ENCODE measurements around the gene SLC10A7. TPM values are rescaled to one million over a fixed set of nuclear protein-coding genes. Genes with fewer than 3 reads are reported as not detected.

SLC10A7 gene
- total and polyA plus RNA-seq, 2 of the 4 experiments (the other 2 are of a cell fraction) = 5.2 to 8.4 TPM

DNA sequence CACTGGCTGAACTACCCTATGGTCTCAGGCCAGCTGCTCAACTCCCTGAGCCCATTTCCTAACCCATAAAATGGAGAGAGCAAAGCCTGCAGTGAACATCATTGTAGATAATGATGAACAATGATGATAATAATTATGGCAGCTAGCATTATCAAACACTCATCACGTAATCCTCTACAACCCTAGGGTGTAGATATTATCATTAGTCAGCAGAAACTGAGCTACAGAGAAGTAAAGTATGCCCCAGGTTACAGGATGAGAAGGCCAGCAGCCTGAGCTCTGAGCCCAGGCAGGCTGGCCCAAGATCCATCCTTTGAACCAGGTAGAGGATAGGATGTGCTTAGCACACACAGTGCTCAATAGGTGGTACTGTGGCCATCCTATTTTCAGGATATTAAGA lies 264.2 kb downstream of the SLC10A7 start:
- no TSS peak for BruUV-seq (replicated peaks)
- Histone ChIP-seq H3K27me3 (ENCODE audit: control insufficient read depth, insufficient read depth, low read length) (no peaks in the 10 kb centered on the region), H2BK120ac (ENCODE audit: low read depth, low read length) (0 out of 2 replicates have a peak overlapping the region, but pooled peaks have one; percentile 25), H3K23ac (ENCODE audit: low read depth, low read length) (no peak overlapping the region; the same call in 1 of the 2 replicates), H2BK15ac (ENCODE audit: low read depth, low read length) (peak overlapping the region; percentile 37; the same call in 1 of the 3 replicates), H4K8ac (ENCODE audit: low read depth in 2 of 2, low read length in 2 of 2) (no peak overlapping the region), H3K36me3 (ENCODE audit: control insufficient read depth, insufficient read depth, low read length) (0 out of 2 replicates have a peak, but pooled peaks cover 1% of the 10 kb centered on the region), H3K79me1 (ENCODE audit: low read depth in 1 of 2, low read length in 2 of 2) (no peaks in the 10 kb centered on the region; a peak in 1 of 4 replicates), H3K14ac (replicated peaks; ENCODE audit: low read depth, low read length) (no peak overlapping the region), H3K9ac (ENCODE audit: low read depth, low read length) (no peak overlapping the region), H3K9me1 (ENCODE audit: insufficient read depth, low read length) (peaks cover 8% of the 10 kb centered on the region; the same call in 1 of the 2 replicates), H2AK5ac (ENCODE audit: low read depth, low read length) (0 out of 2 replicates have a peak overlapping the region, but pooled peaks have one; percentile 4), H3K18ac (ENCODE audit: low read depth, low read length) (no peak overlapping the region), H3K4me3 (ENCODE audit: insufficient read depth, low read depth, low read length) (no peak overlapping the region), H2AK9ac (replicated peaks; ENCODE audit: low read depth, low read length, poor library complexity) (no peak overlapping the region), H4K20me1 (ENCODE audit: insufficient read depth, low read length) (no peaks in the 10 kb centered on the region), H3K4ac (ENCODE audit: low read depth, low read length) (peak overlapping the region; percentile 47; the same call in 1 of the 2 replicates), H3K27ac (ENCODE audit: insufficient read depth, low read length) (no peak overlapping the region), H2BK5ac (ENCODE audit: low read depth, low read length, poor library complexity, severe bottlenecking) (no peak overlapping the region), H2AFZ (replicated peaks; ENCODE audit: low read length, poor library complexity) (no peak overlapping the region), H3K56ac (ENCODE audit: extremely low read depth, insufficient read depth, low read length) (no peak overlapping the region), H2BK20ac (ENCODE audit: low read depth, low read length) (no peak overlapping the region), H3K4me2 (ENCODE audit: low read depth, low read length) (no peak overlapping the region), H4K91ac (ENCODE audit: insufficient read depth, low read depth, low read length) (no peak overlapping the region; the same call in 1 of the 2 replicates), H3K4me1 (ENCODE audit: control insufficient read depth, insufficient read depth, low read length) (peaks cover 6% of the 10 kb centered on the region), H4K5ac (ENCODE audit: low read depth, low read length) (no peak overlapping the region), H3K9me3 (ENCODE audit: control insufficient read depth, insufficient read depth, low read length) (no peaks in the 10 kb centered on the region)
- CTCF ChIA-PET = no interaction called here
- ATAC-seq (ENCODE audit: low read depth) (no peak), DNase-seq (no peak)
- WGBS, 2 experiments (ENCODE audit: extremely low coverage in 2 of 2, insufficient read length in 1 of 2) = no CpG with 5 or more reads among the region's 1 CpG
- dilution Hi-C loops (cut with HindIII; ENCODE audit: low sequenced_read_pairs, unreplicated experiment) = no loop called here
- POLR2A ChIA-PET (ENCODE audit: unreplicated experiment) = no interaction called here
- intact Hi-C loops (cut with micrococcal nuclease) = no loop called here
- in situ Hi-C loops (cut with MboI; ENCODE audit: low sequenced_read_pairs) = no loop called here
- no peak for TF ChIP-seq POLR2A (IDR thresholded peaks at IDR 0.05; ENCODE audit: low read depth, low read length)
- TF ChIP-seq MAFK (IDR thresholded peaks at IDR 0.05; ENCODE audit: low read depth, low read length) = peak; percentile 91
